OCI-M2 (cell line): ENCODE measurements around the gene UBXN4.
"Not testable (repeated sequence)": the region's sequence is repeated elsewhere in the genome, so short reads cannot be mapped to it uniquely, and the experiment has no call there.

Experiments used
- DNase-seq: peaks from one replicate; lab custom pipeline; 2025; ENCODE audit not compliant: unreplicated experiment; lab: John Stamatoyannopoulos, UW

The UBXN4 gene

GRCh38 chr2:135741395-135742324 is at the start of gene UBXN4:
UBXN4 (plus strand) TSS chr2:135741855; CDS start chr2:135741930, 75 bp downstream.
- peak; percentile 57 for DNase-seq

DNA sequence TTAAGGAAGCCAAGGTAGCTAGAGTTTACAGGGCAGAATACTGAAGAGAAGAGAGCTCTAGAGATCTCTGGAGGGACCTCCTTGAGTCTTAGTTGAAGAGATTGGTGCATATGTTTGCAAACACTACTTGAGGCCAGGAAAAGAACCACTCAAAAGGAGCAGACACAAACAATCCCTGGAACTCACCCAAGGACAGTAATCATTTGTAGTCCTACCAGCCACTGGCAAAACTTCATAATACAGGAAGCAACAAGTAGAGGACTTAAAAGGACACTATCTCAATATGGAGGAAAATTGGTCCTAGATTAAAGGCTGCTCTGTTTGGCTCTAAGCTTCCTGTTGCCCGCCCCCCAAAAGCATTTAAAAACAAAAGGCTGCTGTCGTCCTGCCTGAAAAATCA is 46.9 kb upstream of the UBXN4 start:
- DNase-seq, result no peak

- DNase-seq, result no peak
These were observed 42.8 kb upstream of the UBXN4 start for GRCh38 chr2:135698838-135699237.

DNA sequence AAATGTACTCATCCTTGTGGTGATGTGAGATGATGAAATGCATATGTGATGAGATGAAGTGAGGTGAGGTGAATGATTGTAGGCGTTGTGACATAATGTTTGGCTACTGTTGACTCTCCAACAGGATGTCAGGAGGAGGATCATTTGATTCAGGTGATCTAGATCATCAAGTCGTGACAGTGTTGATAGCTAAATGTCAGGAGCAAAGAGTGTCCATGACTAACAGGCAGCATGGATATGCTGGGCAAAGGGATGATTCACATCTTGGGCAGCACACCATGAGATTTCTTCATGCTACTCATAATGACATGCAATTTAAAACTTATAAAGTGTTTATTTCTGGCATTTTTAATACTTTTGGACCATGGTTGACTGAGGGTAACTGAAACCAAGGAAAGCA is 40.2 kb upstream of the UBXN4 start:
- DNase-seq, result no peak

GRCh38 chr2:135703300-135703699 is 38.4 kb upstream of the UBXN4 start:
- DNase-seq, result no peak

DNA sequence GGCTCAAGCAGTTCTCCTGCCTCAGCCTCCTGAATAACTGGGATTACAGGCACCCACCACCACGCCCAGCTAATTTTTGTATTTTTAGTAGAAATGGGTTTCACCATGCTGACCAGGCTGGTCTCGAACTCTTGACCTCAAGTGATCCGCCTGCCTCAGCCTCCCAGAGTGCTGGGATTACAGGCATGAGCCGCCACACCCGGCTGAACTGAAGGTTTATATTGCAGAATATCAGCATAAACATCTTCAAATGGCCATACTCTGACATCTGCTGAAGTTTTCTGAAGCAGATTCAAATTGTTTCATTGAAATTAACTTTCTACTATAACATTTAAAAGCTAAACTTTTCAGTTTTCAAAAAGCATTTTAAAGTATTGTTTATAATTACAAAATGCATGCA is 37.6 kb upstream of the UBXN4 start:
- DNase-seq, result not testable (repeated sequence)

DNA sequence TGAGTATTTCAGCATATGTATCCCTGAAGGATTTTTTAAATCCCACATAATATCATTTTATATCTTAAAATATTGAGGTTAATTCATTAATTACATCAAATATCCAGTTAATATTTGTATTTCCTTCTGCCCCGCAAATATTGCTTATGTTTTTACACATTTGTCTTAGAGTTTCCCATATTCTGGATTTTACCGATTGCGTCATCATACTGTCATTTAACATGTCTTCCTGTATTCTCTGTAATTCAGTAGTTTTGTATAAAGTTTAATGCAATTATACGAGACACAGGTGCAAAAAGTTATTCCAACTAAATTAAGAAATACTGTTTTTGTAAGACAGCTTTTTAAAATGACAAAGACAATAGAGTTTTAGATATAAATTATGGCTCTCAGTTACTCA is 33.5 kb upstream of the UBXN4 start:
- no peak for DNase-seq

DNA sequence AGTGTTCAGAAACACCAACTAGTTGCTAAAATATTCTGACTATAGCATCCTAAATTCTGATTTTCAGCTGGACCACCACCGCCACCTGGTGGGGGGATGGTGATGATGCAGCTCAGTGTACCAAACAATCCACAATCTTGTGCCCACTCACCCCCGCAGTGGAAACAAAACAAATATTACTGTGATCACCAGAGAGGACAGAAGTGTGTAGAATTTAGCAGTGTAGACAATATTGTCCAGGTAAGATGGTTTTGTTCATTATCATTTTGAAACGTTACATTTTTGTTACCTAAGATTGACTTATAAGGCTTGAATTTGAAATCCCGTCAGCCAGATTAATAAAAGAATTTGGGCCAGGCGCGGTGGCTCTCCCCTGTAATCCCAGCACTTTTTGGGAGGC is 31.7 kb upstream of the UBXN4 start:
- DNase-seq, result no peak

GRCh38 chr2:135715086-135715485 is 26.6 kb upstream of the UBXN4 start:
- not testable (repeated sequence) for DNase-seq

GRCh38 chr2:135728064-135728743 is 13.5 kb upstream of the UBXN4 start:
- peak; percentile 22 for DNase-seq

DNA sequence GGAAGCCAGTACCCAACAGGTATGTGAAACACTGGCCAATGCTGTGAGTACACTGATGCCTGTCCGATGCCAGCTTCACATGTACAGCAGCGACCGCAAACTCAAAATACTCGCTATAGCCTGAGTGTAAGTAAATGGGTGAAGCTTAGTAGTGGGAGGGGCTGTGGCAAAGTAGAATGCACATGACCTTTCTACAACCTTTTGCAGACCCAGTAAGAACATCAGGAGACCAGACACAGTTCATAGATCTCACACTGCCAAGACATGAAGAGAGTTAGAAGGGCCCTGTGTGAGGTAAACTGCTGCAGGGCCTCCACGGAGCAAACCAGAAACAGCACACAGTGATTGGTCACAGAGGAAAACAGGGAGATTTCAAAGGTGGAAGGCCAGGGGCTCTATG is 9.1 kb upstream of the UBXN4 start:
- no peak for DNase-seq

DNA sequence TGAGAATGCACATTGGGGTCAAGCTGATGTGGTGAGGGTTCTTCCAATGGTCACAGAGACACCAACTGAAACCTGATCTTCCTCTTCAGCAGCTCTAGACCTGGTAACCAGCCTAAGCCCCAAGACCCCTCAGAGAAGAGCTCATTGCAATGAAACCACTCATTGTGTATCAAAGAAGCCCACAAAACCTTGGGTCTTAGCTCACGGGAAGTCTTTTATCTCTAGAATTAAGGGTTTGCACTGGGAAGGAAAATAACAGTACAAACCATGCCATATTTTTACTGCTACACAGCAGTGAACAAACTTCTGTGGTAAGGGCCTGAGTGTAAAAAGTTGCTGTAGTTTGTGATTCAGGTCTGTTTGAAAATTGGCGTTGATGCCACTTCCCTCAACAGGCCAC is 8.6 kb upstream of the UBXN4 start:
- DNase-seq, result no peak

DNA sequence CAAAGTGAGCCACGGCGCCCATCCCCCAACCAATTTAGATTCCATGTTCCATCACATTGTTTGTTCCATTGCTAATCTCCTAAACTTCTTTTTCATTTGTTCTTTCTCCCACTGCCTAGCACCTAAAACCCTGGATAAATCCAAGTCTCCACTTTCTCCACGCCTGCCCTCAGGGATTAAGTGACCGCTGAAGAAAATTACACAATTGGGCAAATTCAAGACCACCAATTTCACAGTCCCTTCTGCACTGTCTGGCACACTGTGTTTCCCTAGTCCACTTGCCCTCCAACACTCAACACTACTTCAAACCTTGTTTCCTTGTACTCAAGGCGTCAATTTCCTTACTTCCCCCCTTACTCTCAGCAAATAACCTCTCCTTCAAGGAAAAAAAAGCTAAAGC is 5.1 kb upstream of the UBXN4 start:
- no peak for DNase-seq

DNA sequence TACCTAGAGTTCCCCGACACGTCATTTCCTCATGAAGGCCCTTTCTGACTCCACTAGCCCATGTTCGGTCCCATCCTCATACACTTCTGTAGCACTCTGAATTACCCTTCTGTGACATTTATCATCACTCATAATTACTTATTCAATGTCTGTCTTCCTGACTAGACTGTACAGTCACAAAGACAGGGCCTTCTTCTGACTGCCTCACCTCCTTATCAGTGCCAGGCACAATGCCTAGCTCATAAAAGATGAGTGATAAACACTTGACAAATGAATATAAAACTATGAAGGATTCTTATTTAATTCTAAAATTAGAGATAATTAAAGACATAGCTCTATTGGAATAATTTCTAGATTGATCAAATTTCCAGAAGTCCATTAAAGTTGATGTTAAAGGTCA is 1.4 kb upstream of the UBXN4 start:
- DNase-seq, result no peak

GRCh38 chr2:135741043-135741394 is 636 bp upstream of the UBXN4 start:
- no peak for DNase-seq

DNA sequence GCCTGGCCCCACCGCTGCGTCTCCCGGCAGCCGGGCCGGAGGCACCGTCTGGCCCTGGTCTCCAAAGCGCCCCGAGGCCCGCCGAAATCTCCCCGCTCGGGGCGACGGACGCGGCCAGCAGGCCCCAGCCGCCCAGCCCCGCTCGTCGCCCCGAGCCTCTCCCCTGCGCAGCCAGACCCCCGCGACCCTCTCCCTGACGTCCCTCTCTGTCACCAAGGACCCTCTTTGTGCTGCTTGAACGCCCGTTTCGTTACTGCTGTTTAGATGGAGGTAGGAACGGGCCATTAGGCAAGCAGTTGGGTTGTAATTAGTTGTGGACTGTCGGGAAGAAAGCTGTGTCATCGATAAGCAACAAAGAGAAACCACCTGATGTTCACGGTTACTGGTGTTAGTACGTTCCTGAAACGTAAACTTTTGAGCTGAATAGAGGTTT is 686 bp downstream of the UBXN4 start:
- DNase-seq, result no peak

DNA sequence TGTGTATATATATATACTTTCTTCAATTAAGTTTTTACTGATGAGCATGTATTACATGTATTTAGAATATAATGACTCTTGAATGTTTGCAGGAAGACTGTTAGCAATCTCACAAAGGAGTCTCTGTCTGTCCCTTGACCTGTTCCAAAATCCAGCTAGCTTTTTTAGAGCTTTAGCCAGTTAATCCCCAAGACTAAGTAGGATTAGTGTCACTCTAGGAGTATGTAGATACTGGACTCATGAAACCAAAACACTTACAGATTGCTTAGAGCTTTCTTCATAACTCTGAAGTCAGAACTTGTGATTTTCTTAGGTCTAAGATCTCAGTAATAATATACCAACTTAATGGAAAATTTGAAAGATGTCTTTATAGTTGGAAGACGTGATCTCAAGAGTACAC is 2.2 kb downstream of the UBXN4 start:
- DNase-seq, result no peak

- no peak for DNase-seq
These were observed 3.2 kb downstream of the UBXN4 start for GRCh38 chr2:135744760-135745314.

- DNase-seq, result no peak
These were observed 3.9 kb downstream of the UBXN4 start for GRCh38 chr2:135745545-135745944.

GRCh38 chr2:135755573-135755972 is 13.9 kb downstream of the UBXN4 start:
- no peak for DNase-seq

DNA sequence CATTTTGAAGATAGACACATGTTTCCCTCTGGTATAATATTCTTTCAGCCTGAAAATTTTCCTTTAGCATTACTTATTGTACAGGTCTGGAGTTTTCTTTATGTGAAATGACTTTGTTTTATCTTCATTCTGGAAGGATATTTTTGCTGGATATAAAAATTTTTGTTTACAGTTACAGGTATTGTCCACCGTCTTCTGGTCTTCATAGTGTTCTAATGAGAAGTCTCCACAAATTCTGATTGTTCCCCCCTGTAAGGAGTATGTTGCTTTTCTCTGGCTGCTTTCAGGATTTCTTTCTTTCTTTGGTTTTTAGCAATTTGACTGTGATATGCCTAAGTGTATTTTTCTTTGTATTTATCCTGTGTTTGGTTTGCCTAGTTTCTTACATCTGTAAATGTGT is 15.0 kb downstream of the UBXN4 start:
- no peak for DNase-seq

GRCh38 chr2:135762022-135762421 is 20.4 kb downstream of the UBXN4 start:
- no peak for DNase-seq
